Panc1 (cell line): ENCODE data around the gene FAM186B. TPM values are rescaled to one million over a fixed set of nuclear protein-coding genes. Genes with fewer than 3 reads are reported as not detected.

ENCODE experiments used
- ATAC-seq: fragments of 200-7000 bp; cut with Tn5 transposase; 2 replicates; pipeline ENCODE4 v1.9.1; 2020; ENCODE audit warnings: mild to moderate bottlenecking, moderate library complexity
- BruUV-seq: library from RNA; stranded (reverse); fragments of 400-500 nt; replicated peaks from 2 replicates; lab custom pipeline; 2021; lab: Mats Ljungman, UMichigan
- CTCF ChIA-PET: fragments of 300-600 bp; sonication (Branson Sonifier 250); formaldehyde crosslinking; loops from one replicate; lab custom pipeline; 2022; ENCODE audit warnings: antibody characterized with exemption; lab: Charles Lee
- POLR2A ChIA-PET: fragments of 300-600 bp; sonication (Branson Sonifier 250); formaldehyde crosslinking; loops from one replicate; lab custom pipeline; 2022; ENCODE audit warnings: antibody characterized with exemption; lab: Charles Lee
- DNase-seq: peaks from one replicate; pipeline ENCODE4 v3.0.0-alpha.2; 2010; ENCODE audit warnings: low read depth, low spot score
- H3K27ac ChIP-seq: 2 replicates; pipeline ENCODE4 v1.5.1; 2011; ENCODE audit warnings: mild to moderate bottlenecking, low read length, inconsistent platforms
- H3K27me3 ChIP-seq: fragments of 200-500 bp; sonication (Bioruptor generic); 2 replicates; pipeline ENCODE4 v1.6.0; 2014; ENCODE audit warnings: low read length, inconsistent platforms; ENCODE audit not compliant: control insufficient read depth, insufficient read depth
- H3K36me3 ChIP-seq: fragments of 200-500 bp; sonication (Bioruptor generic); 2 replicates; pipeline ENCODE4 v1.5.1; 2014; ENCODE audit warnings: inconsistent platforms, mild to moderate bottlenecking, low read length, moderate library complexity; ENCODE audit not compliant: control insufficient read depth, insufficient read depth
- H3K4me1 ChIP-seq: 2 replicates; pipeline ENCODE4 v1.5.1; 2011; ENCODE audit warnings: inconsistent platforms, mild to moderate bottlenecking, low read length, moderate library complexity; ENCODE audit not compliant: control insufficient read depth, insufficient read depth
- H3K4me3 ChIP-seq, 2 experiments: 2 replicates each; pipeline ENCODE4 v1.5.1; 2011 to 2012; ENCODE audit warnings: low read depth in 2 of 2, low read length in 2 of 2, mild to moderate bottlenecking in 2 of 2, inconsistent platforms in 1 of 2, moderate library complexity in 1 of 2
- H3K9me3 ChIP-seq: fragments of 200-500 bp; sonication (Bioruptor generic); 2 replicates; pipeline ENCODE4 v1.5.1; 2014; ENCODE audit warnings: low read depth, mild to moderate bottlenecking, inconsistent platforms, low read length, moderate library complexity; ENCODE audit not compliant: control insufficient read depth, insufficient read depth
- CTCF ChIP-seq: fragments of 450-650 bp; IDR thresholded peaks from 2 replicates; pipeline ENCODE4 v1.5.1; 2017; ENCODE audit warnings: mild to moderate bottlenecking
- POLR2AphosphoS5 ChIP-seq: IDR thresholded peaks from 2 replicates; pipeline ENCODE4 v1.6.1; 2012; ENCODE audit warnings: mild to moderate bottlenecking, low read depth, low read length, moderate library complexity
- REST ChIP-seq, 2 experiments: IDR thresholded peaks; 2 replicates each; pipeline ENCODE4 v1.6.1; 2011 to 2012; ENCODE audit warnings: low read depth in 2 of 2, control low read depth in 1 of 2, low read length in 1 of 2, mild to moderate bottlenecking in 1 of 2, moderate library complexity in 1 of 2; ENCODE audit not compliant: insufficient read depth in 1 of 2
- SIN3A ChIP-seq: IDR thresholded peaks from 2 replicates; pipeline ENCODE4 v1.6.1; 2012; ENCODE audit warnings: low read depth, mild to moderate bottlenecking, low read length, moderate library complexity, borderline replicate concordance; ENCODE audit not compliant: insufficient read depth
- TCF7L2 ChIP-seq: IDR thresholded peaks from 2 replicates; pipeline ENCODE4 v1.6.1; 2011; ENCODE audit warnings: mild to moderate bottlenecking, low read depth, low read length, inconsistent platforms
- in situ Hi-C: cut with HindIII; loops from 2 replicates; pipeline ENCODE4 v1.10.0; 2016; ENCODE audit warnings: low sequenced_read_pairs, low pct_unique_long_range_greater_than_20kb
- intact Hi-C: fragments of 100-400 bp; cut with micrococcal nuclease; formaldehyde crosslinking; loops from one replicate; pipeline ENCODE4 v1.10.0; 2022; ENCODE audit not compliant: unreplicated experiment
- total RNA-seq: library from RNA; stranded (reverse); gene quantifications from one replicate; pipeline ENCODE4 v1.2.1, GENCODE V29; 2021; ENCODE audit not compliant: unreplicated experiment

Gene FAM186B
- total RNA-seq, 1 experiment from 2014 or later, result 0.13 TPM

GRCh38 chr12:49553512-49554088, 51.8 kb downstream of the FAM186B start:
- POLR2A ChIA-PET, result no interaction called here
- peak; percentile 47 for DNase-seq
- intact Hi-C loops, result no loop called here

GRCh38 chr12:49552899-49553298, 52.5 kb downstream of the FAM186B start:
- BruUV-seq, result no TSS peak
- H3K4me3 ChIP-seq, result no peak overlapping the region
- ChIA-PET CTCF (interaction anchor here (1.2 to 2.7 kb wide), 4 partner anchors 27 to 202 kb away, joined by 3 to 19 read pairs (median 5); no protein-coding TSS in a partner anchor), POLR2A (no interaction called here)
- no peaks in the 10 kb centered on the region for H3K9me3 ChIP-seq
- H3K4me1 ChIP-seq, result no peaks in the 10 kb centered on the region
- DNase-seq (no peak), ATAC-seq (no peak)
- intact Hi-C loops, result no loop called here
- H3K27me3 ChIP-seq, result no peaks in the 10 kb centered on the region
- H3K27ac ChIP-seq, result no peak overlapping the region
- no peaks in the 10 kb centered on the region for H3K36me3 ChIP-seq
- TF ChIP-seq POLR2AphosphoS5, result no peak
- no peak for TF ChIP-seq CTCF
- TF ChIP-seq TCF7L2, result no peak
- no peak for TF ChIP-seq SIN3A
- no peak for TF ChIP-seq REST (IDR thresholded peaks at IDR 0.05; ENCODE audit: insufficient read depth in 1 of 2, low read depth in 2 of 2, low read length in 1 of 2)
- in situ Hi-C loops, result no loop called here

More at GRCh38 chr12:49553512-49554088, 51.8 kb downstream of the FAM186B start:
- Histone ChIP-seq H3K4me3 (no peak overlapping the region), H3K27me3 (no peaks in the 10 kb centered on the region), H3K4me1 (no peaks in the 10 kb centered on the region), H3K9me3 (no peaks in the 10 kb centered on the region), H3K36me3 (no peaks in the 10 kb centered on the region), H3K27ac (no peak overlapping the region)
- CTCF ChIA-PET, result interaction anchor here (0.7 to 2.7 kb wide), 5 partner anchors 15 to 202 kb away, joined by 3 to 19 read pairs (median 3); partner anchors contain the start of gene KCNH3
- peak; percentile 75 for ATAC-seq
- in situ Hi-C loops, result no loop called here
- no TSS peak for BruUV-seq
- no peak for TF ChIP-seq TCF7L2
- peak; percentile 79 for TF ChIP-seq CTCF
- TF ChIP-seq REST (IDR thresholded peaks at IDR 0.05; ENCODE audit: insufficient read depth in 1 of 2, low read depth in 2 of 2, low read length in 1 of 2), result no peak
